Measurements from ENCODE around the gene CFAP73.
"Not testable (repeated sequence)": the region's sequence is repeated elsewhere in the genome, so short reads cannot be mapped to it uniquely, and the experiment has no call there.

The CFAP73 gene

GRCh38 chr12:113191227-113191626 is 41.7 kb downstream of the CFAP73 start:
- DNase-seq, result no peak

DNA sequence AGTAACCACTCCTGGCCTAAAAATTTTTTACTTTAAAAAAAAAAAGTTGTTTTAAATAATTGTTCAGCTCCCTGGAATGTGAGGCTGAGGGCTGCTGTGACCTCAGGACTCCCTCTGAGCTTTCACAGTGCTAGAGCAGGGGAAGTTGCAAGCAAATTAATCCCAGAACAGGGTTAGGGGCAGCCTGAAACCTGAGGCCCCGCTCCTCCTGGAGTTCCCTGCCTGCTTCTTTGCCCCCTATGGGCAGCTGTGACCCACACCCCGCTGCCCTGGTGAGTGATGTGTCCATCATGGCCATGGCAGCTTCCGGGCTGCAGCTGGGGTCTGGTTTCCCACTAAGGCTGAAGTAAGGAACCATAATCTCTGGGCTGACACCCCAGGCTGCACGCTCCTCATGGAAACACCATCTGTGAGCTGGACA is 45.5 kb downstream of the CFAP73 start:
- DNase-seq, result peak; percentile 88

DNA sequence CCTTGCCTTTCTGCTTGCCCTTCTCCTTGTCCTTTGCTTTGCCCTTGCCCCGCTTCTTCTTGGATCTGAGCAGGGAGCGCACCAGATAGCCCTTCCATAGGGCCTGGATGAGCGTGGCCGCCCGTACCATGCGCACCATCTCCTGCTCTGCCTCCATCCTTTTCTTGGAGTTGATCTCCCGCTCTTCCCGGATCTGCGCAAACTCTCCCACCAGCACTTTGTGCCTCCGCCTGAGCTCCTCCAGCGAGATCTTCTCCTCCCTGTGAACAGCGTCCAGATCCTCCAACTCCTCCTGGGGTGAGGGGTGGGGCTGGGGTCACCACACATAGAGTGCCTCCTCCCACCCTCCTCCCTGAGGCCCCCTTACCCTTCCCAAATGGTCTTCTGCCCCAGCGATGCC is 46.1 kb downstream of the CFAP73 start:
- no peak for DNase-seq

- DNase-seq, result no peak
These were observed 47.1 kb downstream of the CFAP73 start for GRCh38 chr12:113196582-113196981.

- DNase-seq, result peak; percentile 80
These were observed 47.5 kb downstream of the CFAP73 start for GRCh38 chr12:113196990-113197389.

- DNase-seq, result no peak
These were observed 48.1 kb downstream of the CFAP73 start for GRCh38 chr12:113197518-113198077.

DNA sequence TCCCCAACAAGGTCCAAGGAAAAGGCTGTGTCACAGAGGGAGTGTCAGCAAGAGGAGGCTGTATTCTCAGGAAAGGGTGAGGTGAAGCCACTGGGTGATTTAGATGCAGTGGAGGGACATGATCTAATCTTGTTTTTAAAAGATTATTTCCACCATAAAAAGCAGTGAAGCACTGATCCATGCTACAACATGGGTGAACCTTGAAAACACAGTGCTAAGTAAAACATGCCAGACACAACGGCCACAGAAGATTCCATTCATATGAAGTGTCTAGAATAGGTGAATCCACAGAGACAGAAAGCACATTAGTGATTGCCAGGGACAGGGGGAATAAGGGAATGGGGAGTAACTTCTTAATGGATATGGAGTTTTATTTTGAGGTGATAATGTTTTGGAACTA is 48.8 kb downstream of the CFAP73 start:
- DNase-seq, result no peak

DNA sequence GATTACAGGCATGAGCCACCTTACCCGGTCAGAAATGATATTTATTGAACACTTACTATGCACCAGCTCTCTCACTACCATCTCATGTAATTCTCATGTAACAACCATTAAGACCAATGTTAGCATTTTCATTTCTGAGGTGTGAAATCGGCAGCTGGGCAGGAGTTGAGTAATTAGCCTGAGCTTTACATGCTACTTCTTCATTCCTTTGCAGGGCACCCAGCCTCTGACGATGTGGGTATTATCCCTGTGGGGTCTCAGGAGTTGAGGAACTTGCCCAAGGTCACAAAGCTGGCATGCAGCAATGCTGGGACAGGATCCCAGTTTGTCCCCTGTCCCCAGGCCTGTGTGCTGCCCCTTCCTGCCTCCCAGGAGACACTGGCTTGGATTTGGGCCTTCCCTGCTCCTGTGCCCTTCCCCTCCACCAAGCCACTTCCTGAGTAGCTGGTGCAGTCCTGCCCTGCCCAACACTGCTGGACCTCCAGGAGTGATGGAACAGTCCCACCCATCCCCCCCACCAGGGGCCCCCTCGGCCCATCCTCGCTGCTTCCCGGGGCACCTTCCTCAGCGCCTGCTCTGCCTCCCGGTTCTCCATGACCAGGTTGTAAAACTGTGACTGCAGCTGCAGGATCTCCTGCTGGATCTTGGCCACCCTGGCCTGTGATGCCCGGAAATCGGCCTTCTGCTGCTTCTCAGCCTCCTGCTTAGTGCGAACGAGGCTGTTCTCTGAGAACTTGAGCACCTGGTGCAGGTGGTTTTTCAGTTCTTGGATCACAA is 50.7 kb downstream of the CFAP73 start:
- DNase-seq, result no peak

- no peak for DNase-seq
These were observed 52.0 kb downstream of the CFAP73 start for GRCh38 chr12:113201187-113202177.

GRCh38 chr12:113202300-113203075 is 53.0 kb downstream of the CFAP73 start:
- DNase-seq, result no peak

GRCh38 chr12:113203852-113204760 is 54.6 kb downstream of the CFAP73 start:
- DNase-seq, result no peak

GRCh38 chr12:113204804-113205203 is 55.3 kb downstream of the CFAP73 start:
- no peak for DNase-seq

GRCh38 chr12:113206802-113207201 is 57.3 kb downstream of the CFAP73 start:
- not testable (repeated sequence) for DNase-seq

DNA sequence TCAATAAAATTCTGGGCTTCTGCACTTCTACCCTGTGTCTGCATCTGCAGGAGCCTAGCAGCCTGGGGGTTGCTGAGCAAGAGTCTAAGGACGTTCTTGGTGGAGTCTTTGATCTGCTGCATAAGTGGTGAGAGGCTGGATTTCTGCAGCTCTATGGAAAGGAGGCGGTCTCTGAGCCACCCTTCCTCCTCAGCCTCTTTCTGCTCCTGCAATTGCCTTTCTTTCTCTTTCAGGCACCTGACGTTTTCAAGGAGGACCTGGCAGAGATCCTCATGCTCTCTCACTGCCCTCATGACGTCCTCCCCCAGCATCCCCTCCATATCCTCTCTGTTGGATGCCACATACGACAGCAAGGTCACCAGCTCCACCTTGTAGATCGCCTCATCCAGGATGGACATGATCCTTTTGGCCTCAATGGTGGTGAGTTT is 58.1 kb downstream of the CFAP73 start:
- no peak for DNase-seq

- DNase-seq, result no peak
These were observed 58.8 kb downstream of the CFAP73 start for GRCh38 chr12:113208041-113208934.

All from fibroblast of skin of back (primary cell).